H9 (cell line): ENCODE data around the gene ZNRF2. TPM values are rescaled to one million over a fixed set of nuclear protein-coding genes. Genes with fewer than 3 reads are reported as not detected.

ENCODE experiments used
- DNase-seq: peaks from one replicate; pipeline ENCODE4 v3.0.0-alpha.2; 2017
- H2AFZ ChIP-seq: one replicate; pipeline ENCODE4 v1.6.1; 2013; ENCODE audit warnings: mild to moderate bottlenecking, low read length, control low read depth, moderate library complexity
- H2AK5ac ChIP-seq: 2 replicates; pipeline ENCODE4 v1.6.1; 2013; ENCODE audit warnings: low read length, control low read depth, mixed read lengths; ENCODE audit not compliant: insufficient read length
- H2BK120ac ChIP-seq: one replicate; pipeline ENCODE4 v1.6.1; 2013; ENCODE audit warnings: low read depth, mild to moderate bottlenecking, low read length, control low read depth, inconsistent platforms; ENCODE audit not compliant: poor library complexity, severe bottlenecking
- H2BK12ac ChIP-seq: 2 replicates; pipeline ENCODE4 v1.6.1; 2013; ENCODE audit warnings: low read length, control low read depth, mixed read lengths, low read depth; ENCODE audit not compliant: insufficient read length
- H2BK15ac ChIP-seq: 2 replicates; pipeline ENCODE4 v1.6.1; 2013; ENCODE audit warnings: low read depth, low read length, control low read depth
- H2BK20ac ChIP-seq: one replicate; pipeline ENCODE4 v1.6.1; 2013; ENCODE audit warnings: low read depth, mild to moderate bottlenecking, low read length, control low read depth, inconsistent platforms; ENCODE audit not compliant: poor library complexity, severe bottlenecking
- H2BK5ac ChIP-seq: 2 replicates; pipeline ENCODE4 v1.6.1; 2013; ENCODE audit warnings: low read length, control low read depth, mixed read lengths; ENCODE audit not compliant: insufficient read length
- H3K14ac ChIP-seq: 2 replicates; pipeline ENCODE4 v1.6.1; 2013; ENCODE audit warnings: low read length, control low read depth; ENCODE audit not compliant: insufficient read depth
- H3K18ac ChIP-seq: 2 replicates; pipeline ENCODE4 v1.6.1; 2013; ENCODE audit warnings: low read depth, mild to moderate bottlenecking, mixed read lengths, low read length, control low read depth; ENCODE audit not compliant: insufficient read length
- H3K23ac ChIP-seq: 2 replicates; pipeline ENCODE4 v1.6.1; 2013; ENCODE audit warnings: low read length, control low read depth, mixed read lengths, low read depth; ENCODE audit not compliant: insufficient read length
- H3K23me2 ChIP-seq: 2 replicates; pipeline ENCODE4 v1.6.1; 2013; ENCODE audit warnings: low read depth, mild to moderate bottlenecking, mixed read lengths, low read length, control low read depth; ENCODE audit not compliant: insufficient read length, poor library complexity, severe bottlenecking
- H3K27ac ChIP-seq: 2 replicates; pipeline ENCODE4 v1.5.1; 2013; ENCODE audit warnings: low read length, control low read depth, mixed read lengths, low read depth; ENCODE audit not compliant: insufficient read length
- H3K27me3 ChIP-seq: 2 replicates; pipeline ENCODE4 v1.6.1; 2013; ENCODE audit warnings: low read length, control low read depth, inconsistent platforms; ENCODE audit not compliant: insufficient read depth
- H3K4ac ChIP-seq: 2 replicates; pipeline ENCODE4 v1.6.1; 2013; ENCODE audit warnings: low read depth, mild to moderate bottlenecking, control low read depth, inconsistent platforms, low read length, moderate library complexity
- H3K4me1 ChIP-seq: 2 replicates; pipeline ENCODE4 v1.6.1; 2013; ENCODE audit warnings: low read length, control low read depth, inconsistent platforms; ENCODE audit not compliant: insufficient read depth
- H3K4me2 ChIP-seq: 2 replicates; pipeline ENCODE4 v1.6.1; 2013; ENCODE audit warnings: low read length, control low read depth, mixed read lengths; ENCODE audit not compliant: insufficient read length, insufficient read depth
- H3K56ac ChIP-seq: 2 replicates; pipeline ENCODE4 v1.6.1; 2013; ENCODE audit warnings: low read depth, mild to moderate bottlenecking, mixed read lengths, low read length, control low read depth; ENCODE audit not compliant: insufficient read length
- H3K79me1 ChIP-seq: 2 replicates; pipeline ENCODE4 v1.6.1; 2013; ENCODE audit warnings: low read depth, mild to moderate bottlenecking, moderate library complexity, low read length, control low read depth, inconsistent platforms; ENCODE audit not compliant: insufficient read depth, poor library complexity, severe bottlenecking
- H3K79me2 ChIP-seq: 2 replicates; pipeline ENCODE4 v1.6.1; 2013; ENCODE audit warnings: low read length, control low read depth, inconsistent platforms; ENCODE audit not compliant: insufficient read depth
- H3K9ac ChIP-seq: 2 replicates; pipeline ENCODE4 v1.6.1; 2013; ENCODE audit warnings: low read length, control low read depth, mixed read lengths; ENCODE audit not compliant: insufficient read length; ENCODE audit errors: extremely low read depth
- H3K9me3 ChIP-seq: one replicate; pipeline ENCODE4 v1.6.1; 2013; ENCODE audit warnings: low read depth, low read length, inconsistent platforms; ENCODE audit not compliant: control insufficient read depth
- H3T11ph ChIP-seq: one replicate; pipeline ENCODE4 v1.6.1; 2013; ENCODE audit warnings: mild to moderate bottlenecking, low read length, control low read depth, inconsistent platforms
- H4K20me1 ChIP-seq: one replicate; pipeline ENCODE4 v1.6.1; 2013; ENCODE audit not compliant: control insufficient read depth, insufficient read length, insufficient read depth
- H4K5ac ChIP-seq: 2 replicates; pipeline ENCODE4 v1.6.1; 2013; ENCODE audit warnings: low read depth, mild to moderate bottlenecking, mixed read lengths, low read length, control low read depth; ENCODE audit not compliant: insufficient read length
- H4K8ac ChIP-seq: replicated peaks from 2 replicates; pipeline ENCODE4 v1.6.1; 2013; ENCODE audit warnings: low read length, control low read depth, mixed read lengths, low read depth; ENCODE audit not compliant: insufficient read length
- H4K91ac ChIP-seq: 2 replicates; pipeline ENCODE4 v1.6.1; 2013; ENCODE audit warnings: low read depth, mild to moderate bottlenecking, moderate library complexity, mixed read lengths, low read length, control low read depth; ENCODE audit not compliant: insufficient read length
- H3K27ac Mint-ChIP-seq, 3 experiments: 2 replicates in 2 of 3; 3 replicates in 1 of 3; pipeline ENCODE4 v1.8.0; 2020 to 2021; ENCODE audit warnings: mixed read lengths in 3 of 3, mild to moderate bottlenecking in 1 of 3, moderate library complexity in 1 of 3
- H3K27me3 Mint-ChIP-seq: 2 replicates; pipeline ENCODE4 v1.8.0; 2021; ENCODE audit warnings: low read depth, mild to moderate bottlenecking, moderate library complexity, mixed read lengths
- H3K36me3 Mint-ChIP-seq, 3 experiments: 2 replicates in 2 of 3; 3 replicates in 1 of 3; pipeline ENCODE4 v1.8.0; 2020 to 2021; ENCODE audit warnings: low read depth in 3 of 3, mixed read lengths in 3 of 3; ENCODE audit not compliant: insufficient read depth in 1 of 3
- H3K4me1 Mint-ChIP-seq, 2 experiments: 2 replicates each; pipeline ENCODE4 v1.8.0; 2020; ENCODE audit warnings: mixed read lengths in 2 of 2
- H3K4me3 Mint-ChIP-seq, 2 experiments: 2 replicates in 1 of 2; 3 replicates in 1 of 2; pipeline ENCODE4 v1.8.0; 2020 to 2021; ENCODE audit warnings: mild to moderate bottlenecking in 2 of 2, mixed read lengths in 2 of 2, moderate library complexity in 1 of 2
- H3K9me3 Mint-ChIP-seq, 2 experiments: 2 replicates in 1 of 2; 3 replicates in 1 of 2; pipeline ENCODE4 v1.8.0; 2020; ENCODE audit warnings: mild to moderate bottlenecking in 2 of 2, mixed read lengths in 2 of 2, moderate library complexity in 1 of 2
- WGBS: extraction: QIAGEN DNeasy Blood & Tissue Kit; methylation state at CpG from one replicate; pipeline ENCODE4 v1.1.7; 2013; ENCODE audit warnings: missing lambda C conversion rate, low lambda C conversion rate, mixed read lengths; ENCODE audit not compliant: insufficient read length; ENCODE audit errors: extremely low coverage; 5-methylcytosine and 5-hydroxymethylcytosine counted together
- total RNA-seq: library from RNA; stranded (reverse); gene quantifications from 2 replicates; pipeline ENCODE4 v1.2.1, GENCODE V29; 2021
- TF ChIP-seq, protein P1 (sequence below): fragments of 200-600 bp; sonication (generic); conservative IDR thresholded peaks from 3 replicates; pipeline ENCODE4 v1.8.0; 2021; ENCODE audit warnings: antibody characterized with exemption, mild to moderate bottlenecking

ZNRF2 gene
- total RNA-seq, 1 experiment from 2014 or later = 16.5 TPM

DNA sequence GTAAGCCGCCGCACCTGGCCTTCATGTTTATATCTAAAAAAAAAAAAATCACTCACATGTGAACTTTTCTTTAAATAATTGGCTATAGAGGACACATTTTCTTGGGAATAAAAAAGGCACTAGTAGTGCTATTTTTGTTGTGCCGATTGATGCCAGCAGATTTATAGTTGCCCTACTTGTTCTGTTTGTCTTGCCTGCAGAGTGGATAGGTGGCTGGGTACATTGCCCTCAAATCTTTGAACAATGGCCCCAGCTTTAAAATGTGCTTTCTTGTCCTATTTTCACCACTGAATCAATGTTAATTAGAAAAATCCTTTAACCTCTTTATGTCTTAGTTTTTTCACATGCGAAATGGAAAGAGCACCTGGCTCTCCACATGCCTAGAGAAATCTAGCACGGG, 30.1 kb upstream of the ZNRF2 start:
- Histone ChIP-seq H2BK120ac (no peak overlapping the region), H3K79me1 (no peaks in the 10 kb centered on the region), H4K5ac (no peak overlapping the region), H3K23ac (no peak overlapping the region), H3K27me3 (no peaks in the 10 kb centered on the region), H4K91ac (no peak overlapping the region), H3K18ac (no peak overlapping the region), H3K4me1 (no peaks in the 10 kb centered on the region), H3K27ac (no peak overlapping the region), H2BK15ac (no peak overlapping the region), H3K79me2 (no peaks in the 10 kb centered on the region), H3K4me2 (no peak overlapping the region), H2AK5ac (no peak overlapping the region), H4K20me1 (no peaks in the 10 kb centered on the region), H2BK20ac (no peak overlapping the region), H3K9ac (no peak overlapping the region), H3K23me2 (no peaks in the 10 kb centered on the region), H2BK12ac (no peak overlapping the region), H3K56ac (no peak overlapping the region), H4K8ac (no peak overlapping the region), H3T11ph (no peak overlapping the region), H3K4ac (no peak overlapping the region), H3K14ac (no peak overlapping the region), H2BK5ac (no peak overlapping the region), H2AFZ (no peak overlapping the region), H3K9me3 (no peaks in the 10 kb centered on the region)
- no peaks in the 10 kb centered on the region for H3K36me3 Mint-ChIP-seq
- H3K27ac Mint-ChIP-seq = no peak overlapping the region
- H3K4me3 Mint-ChIP-seq = no peak overlapping the region
- TF ChIP-seq, protein P1, sequence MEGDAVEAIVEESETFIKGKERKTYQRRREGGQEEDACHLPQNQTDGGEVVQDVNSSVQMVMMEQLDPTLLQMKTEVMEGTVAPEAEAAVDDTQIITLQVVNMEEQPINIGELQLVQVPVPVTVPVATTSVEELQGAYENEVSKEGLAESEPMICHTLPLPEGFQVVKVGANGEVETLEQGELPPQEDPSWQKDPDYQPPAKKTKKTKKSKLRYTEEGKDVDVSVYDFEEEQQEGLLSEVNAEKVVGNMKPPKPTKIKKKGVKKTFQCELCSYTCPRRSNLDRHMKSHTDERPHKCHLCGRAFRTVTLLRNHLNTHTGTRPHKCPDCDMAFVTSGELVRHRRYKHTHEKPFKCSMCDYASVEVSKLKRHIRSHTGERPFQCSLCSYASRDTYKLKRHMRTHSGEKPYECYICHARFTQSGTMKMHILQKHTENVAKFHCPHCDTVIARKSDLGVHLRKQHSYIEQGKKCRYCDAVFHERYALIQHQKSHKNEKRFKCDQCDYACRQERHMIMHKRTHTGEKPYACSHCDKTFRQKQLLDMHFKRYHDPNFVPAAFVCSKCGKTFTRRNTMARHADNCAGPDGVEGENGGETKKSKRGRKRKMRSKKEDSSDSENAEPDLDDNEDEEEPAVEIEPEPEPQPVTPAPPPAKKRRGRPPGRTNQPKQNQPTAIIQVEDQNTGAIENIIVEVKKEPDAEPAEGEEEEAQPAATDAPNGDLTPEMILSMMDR = no peak
- no peaks in the 10 kb centered on the region for H3K4me1 Mint-ChIP-seq
- no peaks in the 10 kb centered on the region for H3K27me3 Mint-ChIP-seq
- no peak for DNase-seq
- WGBS = no CpG with 5 or more reads among the region's 5 CpGs
- no peaks in the 10 kb centered on the region for H3K9me3 Mint-ChIP-seq
